Endothelial cell of umbilical vein (primary cell): ENCODE results near the gene SPECC1L.

Source experiments
- MYC ChIP-seq: IDR thresholded peaks from one replicate; pipeline ENCODE4 v1.6.1; 2011; ENCODE audit warnings: mild to moderate bottlenecking, low read depth, low read length
- POLR2AphosphoS5 ChIP-seq: IDR thresholded peaks from 2 replicates; pipeline ENCODE4 v1.6.1; 2012; ENCODE audit warnings: low read depth, mild to moderate bottlenecking, control low read depth, low read length, moderate library complexity; ENCODE audit not compliant: insufficient read depth
- TF ChIP-seq, protein P1 (sequence below), 2 donors: IDR thresholded peaks; 1 replicate in 1 of 2; 2 replicates in 1 of 2; pipeline ENCODE4 v1.5.1; 2011; ENCODE audit warnings: low read length in 2 of 2, mild to moderate bottlenecking in 2 of 2, moderate library complexity in 2 of 2, control low read depth in 1 of 2, inconsistent platforms in 1 of 2, low read depth in 1 of 2; ENCODE audit not compliant: insufficient read depth in 1 of 2; ENCODE audit errors: extremely low read depth in 1 of 2

DNA sequence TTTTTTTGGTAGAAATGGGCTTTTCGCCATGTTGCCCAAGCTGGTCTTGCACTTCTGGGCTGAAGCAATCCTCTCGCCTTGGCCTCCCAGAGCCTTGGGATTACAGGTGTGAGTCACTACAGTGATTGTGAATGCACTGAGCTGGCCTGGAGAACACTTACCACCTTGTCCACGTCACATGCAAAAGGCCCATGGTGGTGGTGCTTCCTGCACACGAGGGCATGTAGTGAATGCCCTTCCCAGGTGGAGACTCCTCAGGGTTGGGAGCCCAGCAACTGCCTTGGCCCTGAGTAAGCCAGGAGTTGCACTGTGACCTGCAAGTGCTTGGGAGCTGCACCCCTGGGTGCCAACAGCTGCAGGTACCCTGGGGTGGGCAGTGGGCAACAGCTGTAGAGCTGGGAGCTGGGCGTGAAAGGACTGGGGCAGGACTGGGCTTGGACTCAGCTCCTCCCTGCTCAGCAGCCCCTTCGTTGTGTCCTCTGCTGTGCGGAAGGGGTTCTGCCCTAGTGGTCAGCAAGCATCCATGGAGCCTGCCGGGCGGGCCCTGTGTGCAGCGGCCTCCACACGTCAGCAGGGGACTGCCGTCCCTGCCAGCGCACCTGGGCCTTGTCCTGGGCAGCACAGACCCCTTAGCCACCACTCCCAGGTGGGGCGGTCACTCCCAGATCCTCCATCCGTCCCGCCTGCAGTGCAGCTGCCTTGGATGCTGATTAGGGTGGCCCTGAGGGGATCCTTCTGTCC, 147.4 kb downstream of the SPECC1L start:
- TF ChIP-seq, protein P1, sequence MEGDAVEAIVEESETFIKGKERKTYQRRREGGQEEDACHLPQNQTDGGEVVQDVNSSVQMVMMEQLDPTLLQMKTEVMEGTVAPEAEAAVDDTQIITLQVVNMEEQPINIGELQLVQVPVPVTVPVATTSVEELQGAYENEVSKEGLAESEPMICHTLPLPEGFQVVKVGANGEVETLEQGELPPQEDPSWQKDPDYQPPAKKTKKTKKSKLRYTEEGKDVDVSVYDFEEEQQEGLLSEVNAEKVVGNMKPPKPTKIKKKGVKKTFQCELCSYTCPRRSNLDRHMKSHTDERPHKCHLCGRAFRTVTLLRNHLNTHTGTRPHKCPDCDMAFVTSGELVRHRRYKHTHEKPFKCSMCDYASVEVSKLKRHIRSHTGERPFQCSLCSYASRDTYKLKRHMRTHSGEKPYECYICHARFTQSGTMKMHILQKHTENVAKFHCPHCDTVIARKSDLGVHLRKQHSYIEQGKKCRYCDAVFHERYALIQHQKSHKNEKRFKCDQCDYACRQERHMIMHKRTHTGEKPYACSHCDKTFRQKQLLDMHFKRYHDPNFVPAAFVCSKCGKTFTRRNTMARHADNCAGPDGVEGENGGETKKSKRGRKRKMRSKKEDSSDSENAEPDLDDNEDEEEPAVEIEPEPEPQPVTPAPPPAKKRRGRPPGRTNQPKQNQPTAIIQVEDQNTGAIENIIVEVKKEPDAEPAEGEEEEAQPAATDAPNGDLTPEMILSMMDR (IDR thresholded peaks at IDR 0.05; ENCODE audit: extremely low read depth in 1 of 2, insufficient read depth in 1 of 2, low read depth in 1 of 2, low read length in 2 of 2), result no peak
- TF ChIP-seq MYC (no peak), POLR2AphosphoS5 (no peak)
